Smooth muscle cell (in vitro differentiated cells): ENCODE results near the gene ANKRD65. TPM values are rescaled to one million over a fixed set of nuclear protein-coding genes. Genes with fewer than 3 reads are reported as not detected.
A peak's percentile ranks its signal among the peaks of the same experiment; 100 is the strongest.

Experiments used
- DNase-seq: peaks from one replicate; lab custom pipeline; 2025; ENCODE audit not compliant: unreplicated experiment; lab: John Stamatoyannopoulos, UW
- H2AFZ ChIP-seq: fragments of 200-600 bp; sonication (generic); 2 replicates; pipeline ENCODE4 v1.6.0; 2016; ENCODE audit warnings: antibody characterized with exemption, low read depth, mild to moderate bottlenecking
- H3F3A ChIP-seq: fragments of 200-600 bp; sonication (generic); 2 replicates; pipeline ENCODE4 v1.6.0; 2017; ENCODE audit warnings: antibody characterized with exemption, low read depth
- H3K27ac ChIP-seq: fragments of 200-600 bp; sonication (generic); 2 replicates; pipeline ENCODE4 v1.5.1; 2016; ENCODE audit warnings: low read depth, mild to moderate bottlenecking
- H3K27me3 ChIP-seq: fragments of 200-600 bp; sonication (generic); 2 replicates; pipeline ENCODE4 v1.6.1; 2016; ENCODE audit warnings: low read depth, mild to moderate bottlenecking
- H3K36me3 ChIP-seq: fragments of 200-600 bp; sonication (generic); 2 replicates; pipeline ENCODE4 v1.5.1; 2016; ENCODE audit warnings: low read depth
- H3K4me1 ChIP-seq: fragments of 200-600 bp; sonication (generic); 2 replicates; pipeline ENCODE4 v1.5.1; 2016; ENCODE audit warnings: low read depth
- H3K4me2 ChIP-seq: fragments of 200-600 bp; sonication (generic); 2 replicates; pipeline ENCODE4 v1.6.0; 2016; ENCODE audit warnings: mild to moderate bottlenecking
- H3K4me3 ChIP-seq: fragments of 200-600 bp; sonication (generic); 2 replicates; pipeline ENCODE4 v1.5.1; 2016; ENCODE audit warnings: mild to moderate bottlenecking
- H3K79me2 ChIP-seq: fragments of 200-600 bp; sonication (generic); 2 replicates; pipeline ENCODE4 v1.6.0; 2016; ENCODE audit warnings: low read depth, mild to moderate bottlenecking
- H3K9ac ChIP-seq: fragments of 200-600 bp; sonication (generic); 2 replicates; pipeline ENCODE4 v1.6.0; 2016; ENCODE audit warnings: low read depth
- H3K9me3 ChIP-seq: fragments of 200-600 bp; sonication (generic); replicated peaks from 2 replicates; pipeline ENCODE4 v1.5.1; 2016; ENCODE audit warnings: low read depth
- H4K20me1 ChIP-seq: fragments of 200-600 bp; sonication (generic); 2 replicates; pipeline ENCODE4 v1.6.0; 2016; ENCODE audit warnings: low read depth
- WGBS: methylation state at CpG from one replicate; pipeline ENCODE4 v1.1.7; 2016; ENCODE audit warnings: low lambda C conversion rate; 5-methylcytosine and 5-hydroxymethylcytosine counted together
- polyA plus RNA-seq: library from polyadenylated mRNA; unstranded; fragments of >200 nt; fragmentation: Nextera tagmentation; extraction: Ambion mirVana; gene quantifications from 2 replicates; pipeline ENCODE4 v1.2.1, GENCODE V29; 2016
- total RNA-seq: library from RNA; depleted of rRNA; stranded (reverse); fragments of >200 nt; gene quantifications from 2 replicates; pipeline ENCODE4 v1.2.3, GENCODE V29; 2014
- TF ChIP-seq, protein P1 (sequence below): fragments of 200-600 bp; sonication (generic); IDR thresholded peaks from 2 replicates; pipeline ENCODE4 v1.5.1; 2017; ENCODE audit warnings: borderline replicate concordance, mild to moderate bottlenecking, antibody characterized with exemption; ENCODE audit not compliant: insufficient read depth, poor library complexity, severe bottlenecking

Gene ANKRD65
- total and polyA plus RNA-seq, 2 experiments from 2014 or later: 6.1 to 10.1 TPM

DNA sequence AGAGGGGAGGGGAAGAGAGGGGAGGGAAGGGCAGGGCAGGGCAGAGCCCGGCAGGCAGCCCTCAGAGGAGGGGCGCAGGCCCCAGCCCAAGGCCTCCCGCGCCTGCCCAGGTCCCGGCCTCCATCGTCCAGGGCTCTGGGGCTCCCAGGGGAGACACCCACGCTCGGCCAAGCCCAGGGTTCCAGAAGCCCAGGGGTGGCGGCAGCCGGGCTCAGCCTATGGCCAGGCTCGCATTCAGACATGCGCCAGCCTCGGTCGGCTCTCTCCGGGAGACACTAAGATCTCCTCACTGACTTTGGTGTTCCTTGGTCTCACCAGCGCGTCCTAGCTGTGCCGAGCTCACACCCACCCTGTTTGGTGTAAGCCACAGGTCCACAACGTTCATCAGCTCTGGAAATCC, 7.1 kb upstream of the ANKRD65 start:
- H3K4me3 ChIP-seq: no peak overlapping the region
- H3K27me3 ChIP-seq: no peaks in the 10 kb centered on the region
- H3K79me2 ChIP-seq: no peaks in the 10 kb centered on the region
- peaks cover 40% of the 10 kb centered on the region for H3K4me1 ChIP-seq
- TF ChIP-seq, protein P1, sequence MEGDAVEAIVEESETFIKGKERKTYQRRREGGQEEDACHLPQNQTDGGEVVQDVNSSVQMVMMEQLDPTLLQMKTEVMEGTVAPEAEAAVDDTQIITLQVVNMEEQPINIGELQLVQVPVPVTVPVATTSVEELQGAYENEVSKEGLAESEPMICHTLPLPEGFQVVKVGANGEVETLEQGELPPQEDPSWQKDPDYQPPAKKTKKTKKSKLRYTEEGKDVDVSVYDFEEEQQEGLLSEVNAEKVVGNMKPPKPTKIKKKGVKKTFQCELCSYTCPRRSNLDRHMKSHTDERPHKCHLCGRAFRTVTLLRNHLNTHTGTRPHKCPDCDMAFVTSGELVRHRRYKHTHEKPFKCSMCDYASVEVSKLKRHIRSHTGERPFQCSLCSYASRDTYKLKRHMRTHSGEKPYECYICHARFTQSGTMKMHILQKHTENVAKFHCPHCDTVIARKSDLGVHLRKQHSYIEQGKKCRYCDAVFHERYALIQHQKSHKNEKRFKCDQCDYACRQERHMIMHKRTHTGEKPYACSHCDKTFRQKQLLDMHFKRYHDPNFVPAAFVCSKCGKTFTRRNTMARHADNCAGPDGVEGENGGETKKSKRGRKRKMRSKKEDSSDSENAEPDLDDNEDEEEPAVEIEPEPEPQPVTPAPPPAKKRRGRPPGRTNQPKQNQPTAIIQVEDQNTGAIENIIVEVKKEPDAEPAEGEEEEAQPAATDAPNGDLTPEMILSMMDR: no peak
- no peaks in the 10 kb centered on the region for H4K20me1 ChIP-seq
- H3F3A ChIP-seq: peaks cover 25% of the 10 kb centered on the region
- H3K27ac ChIP-seq: peak overlapping the region; percentile 89
- H3K36me3 ChIP-seq: no peaks in the 10 kb centered on the region
- WGBS: 92% methylated on average over 18 of the region's 19 CpGs
- H3K4me2 ChIP-seq: no peak overlapping the region
- no peak overlapping the region for H3K9ac ChIP-seq
- no peaks in the 10 kb centered on the region for H3K9me3 ChIP-seq
- no peak for DNase-seq
- H2AFZ ChIP-seq: no peak overlapping the region

DNA sequence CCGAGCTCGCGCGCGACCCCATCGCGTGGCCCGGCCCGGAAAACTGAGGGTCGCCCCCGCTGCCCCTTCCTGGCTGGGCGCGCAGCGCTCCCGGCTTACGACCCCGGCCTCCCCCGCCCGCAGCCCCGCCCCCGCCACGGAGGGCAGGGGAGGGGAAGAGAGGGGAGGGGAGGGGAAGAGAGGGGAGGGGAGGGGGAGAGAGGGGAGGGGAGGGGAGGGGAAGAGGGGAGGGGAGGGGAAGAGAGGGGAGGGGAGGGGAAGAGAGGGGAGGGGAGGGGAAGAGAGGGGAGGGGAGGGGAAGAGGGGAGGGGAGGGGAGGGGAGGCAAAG, 6.7 kb upstream of the ANKRD65 start:
- Histone ChIP-seq H3K4me1 (peaks cover 36% of the 10 kb centered on the region), H3K4me3 (peak overlapping the region; percentile 57), H3K27me3 (no peaks in the 10 kb centered on the region), H3K9me3 (no peaks in the 10 kb centered on the region), H3K79me2 (no peaks in the 10 kb centered on the region), H3K4me2 (peak overlapping the region; percentile 83), H3K27ac (no peak overlapping the region), H3F3A (peaks cover 25% of the 10 kb centered on the region), H2AFZ (no peak overlapping the region), H4K20me1 (no peaks in the 10 kb centered on the region), H3K36me3 (no peaks in the 10 kb centered on the region), H3K9ac (no peak overlapping the region)
- no CpG with 5 or more reads among the region's 22 CpGs for WGBS
- TF ChIP-seq, protein P1: no peak
- no peak for DNase-seq

DNA sequence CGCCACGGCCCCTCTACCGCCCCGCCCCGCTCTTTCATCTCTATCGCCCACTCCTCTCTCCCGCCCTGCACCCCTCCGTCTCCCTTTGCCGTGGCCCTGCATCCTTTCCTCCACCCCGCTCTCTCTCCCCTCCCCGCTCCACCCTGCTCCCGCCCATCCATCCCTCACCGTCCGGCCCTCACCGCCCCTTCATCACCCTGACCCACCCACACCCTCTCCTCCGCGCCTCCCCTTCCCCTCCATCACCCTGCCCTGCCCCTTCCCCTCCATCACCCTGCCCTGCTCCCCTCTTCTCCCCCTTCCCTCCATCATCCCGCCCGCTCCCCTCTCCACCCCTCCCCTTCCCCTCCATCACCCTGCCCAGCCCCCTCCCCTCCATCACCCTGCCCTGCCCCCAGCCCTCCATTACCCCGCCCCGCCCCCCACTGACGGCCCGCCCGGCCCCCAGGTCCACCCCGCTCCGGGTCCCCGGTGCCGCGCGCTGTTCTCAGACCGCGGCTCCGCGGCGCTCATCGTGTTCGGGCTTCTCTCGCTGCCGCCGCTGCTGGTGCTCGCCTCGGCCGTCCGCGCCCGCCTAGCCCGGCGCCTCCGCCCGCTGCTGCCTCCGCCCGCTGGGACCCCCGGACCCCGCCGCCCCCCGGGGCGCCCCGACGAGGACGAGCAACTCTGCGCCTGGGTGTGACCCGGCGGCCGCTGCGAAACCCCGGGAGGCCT, 6.2 kb upstream of the ANKRD65 start:
- Histone ChIP-seq H3F3A (peaks cover 25% of the 10 kb centered on the region), H3K4me2 (peak overlapping the region; percentile 83), H3K79me2 (no peaks in the 10 kb centered on the region), H3K9me3 (no peaks in the 10 kb centered on the region), H3K9ac (no peak overlapping the region), H3K36me3 (no peaks in the 10 kb centered on the region), H4K20me1 (no peaks in the 10 kb centered on the region), H3K27ac (no peak overlapping the region), H3K4me1 (peaks cover 31% of the 10 kb centered on the region), H2AFZ (no peak overlapping the region), H3K4me3 (peak overlapping the region; percentile 57), H3K27me3 (no peaks in the 10 kb centered on the region)
- TF ChIP-seq, protein P1: no peak
- 10% methylated on average over 2 of the region's 66 CpGs for WGBS
- no peak for DNase-seq
